ENCODE data around the gene ZNF668. TPM values are rescaled to one million over a fixed set of nuclear protein-coding genes. Genes with fewer than 3 reads are reported as not detected.

Gene ZNF668
- total RNA-seq, 4 donors from 2014 or later: 10.0 to 19.2 (median 12.6) TPM

GRCh38 chr16:31085873-31086628, 12.0 kb upstream of the ZNF668 start:
- TF ChIP-seq POLR2A (IDR thresholded peaks at IDR 0.05) (no peak), CTCF (IDR thresholded peaks at IDR 0.05) (no peak)
- intact Hi-C loops (cut with DNase I; ENCODE audit: low total_unique reads): no loop called here
- H3K4me3 ChIP-seq (ENCODE audit: low read depth, poor library complexity, severe bottlenecking): no peak overlapping the region
- WGBS, 2 donors: 83 to 91% methylated on average over 18 of the region's 18 CpGs
- no peak for DNase-seq (ENCODE audit: low spot score in 2 of 2)

- intact Hi-C loops (cut with DNase I; ENCODE audit: low total_unique reads): no loop called here
- no peak for DNase-seq (ENCODE audit: low spot score in 2 of 2)
- no peak overlapping the region for H3K4me3 ChIP-seq (ENCODE audit: low read depth, poor library complexity, severe bottlenecking)
- 50 to 53% methylated on average over 8 of the region's 8 CpGs for WGBS, 2 donors
- TF ChIP-seq CTCF (IDR thresholded peaks at IDR 0.05): no peak
- TF ChIP-seq POLR2A (IDR thresholded peaks at IDR 0.05): no peak
Observed at GRCh38 chr16:31085411-31085810, 11.4 kb upstream of the ZNF668 start.

- DNase-seq (ENCODE audit: low spot score in 2 of 2): no peak
- WGBS, 2 donors: 83 to 93% methylated on average over 15 to 16 of the region's 16 CpGs
- no peak for TF ChIP-seq CTCF (IDR thresholded peaks at IDR 0.05)
- no peak for TF ChIP-seq POLR2A (IDR thresholded peaks at IDR 0.05)
- intact Hi-C loops (cut with DNase I; ENCODE audit: low total_unique reads): no loop called here
- H3K4me3 ChIP-seq (ENCODE audit: low read depth, poor library complexity, severe bottlenecking): no peak overlapping the region
Observed at GRCh38 chr16:31084584-31085302, 10.7 kb upstream of the ZNF668 start.

- no peak for TF ChIP-seq CTCF (IDR thresholded peaks at IDR 0.05)
- TF ChIP-seq POLR2A (IDR thresholded peaks at IDR 0.05): no peak
- intact Hi-C loops (cut with DNase I; ENCODE audit: low total_unique reads): no loop called here
- DNase-seq (ENCODE audit: low spot score in 2 of 2): no peak
- 86 to 88% methylated on average over 13 of the region's 13 CpGs for WGBS, 2 donors
- no peak overlapping the region for H3K4me3 ChIP-seq (ENCODE audit: low read depth, poor library complexity, severe bottlenecking)
Observed at GRCh38 chr16:31083981-31084380, 9.9 kb upstream of the ZNF668 start.

GRCh38 chr16:31083556-31083955, 9.5 kb upstream of the ZNF668 start:
- intact Hi-C loops (cut with DNase I; ENCODE audit: low total_unique reads): no loop called here
- TF ChIP-seq CTCF (IDR thresholded peaks at IDR 0.05): no peak
- no peak for TF ChIP-seq POLR2A (IDR thresholded peaks at IDR 0.05)
- WGBS, 2 donors: 71 to 76% methylated on average over 5 of the region's 5 CpGs
- no peak for DNase-seq (ENCODE audit: low spot score in 2 of 2)
- H3K4me3 ChIP-seq (ENCODE audit: low read depth, poor library complexity, severe bottlenecking): no peak overlapping the region
